K562 (cell line): ENCODE results near the gene SAV1. TPM values are rescaled to one million over a fixed set of nuclear protein-coding genes. Genes with fewer than 3 reads are reported as not detected.

ENCODE experiments used
- ARNT ChIP-seq, 2 experiments: fragments of 450-650 bp; IDR thresholded peaks; 2 replicates each; pipeline ENCODE4 v1.6.1; 2016; ENCODE audit warnings: mild to moderate bottlenecking in 1 of 2
- BDP1 ChIP-seq: IDR thresholded peaks from 3 replicates; pipeline ENCODE4 v1.6.1; 2011; ENCODE audit not compliant: insufficient read length, insufficient read depth
- BHLHE40 ChIP-seq: IDR thresholded peaks from 2 replicates; pipeline ENCODE4 v1.6.1; 2011; ENCODE audit warnings: low read length, improper control_type of control experiment
- CBX5 ChIP-seq: IDR thresholded peaks from 2 replicates; pipeline ENCODE4 v1.6.1; 2014; ENCODE audit warnings: low read depth, borderline replicate concordance
- CREBBP ChIP-seq: IDR thresholded peaks from one replicate; pipeline ENCODE4 v1.6.1; 2012; ENCODE audit warnings: low read depth, mild to moderate bottlenecking, control low read depth, inconsistent platforms, low read length
- EP400 ChIP-seq: fragments of 450-650 bp; IDR thresholded peaks from 2 replicates; pipeline ENCODE4 v1.6.1; 2017; ENCODE audit warnings: antibody characterized with exemption, mild to moderate bottlenecking, moderate library complexity
- GABPA ChIP-seq: fragments of 200-800 bp; sonication (Bioruptor generic); conservative IDR thresholded peaks from 2 replicates; pipeline ENCODE4 v1.6.1; 2016; ENCODE audit warnings: low read depth, missing genetic modification characterization, missing compliant biosample characterization
- HCFC1 ChIP-seq: IDR thresholded peaks from 2 replicates; pipeline ENCODE4 v1.6.1; 2012; ENCODE audit warnings: low read depth, low read length, improper control_type of control experiment
- KDM5B ChIP-seq: fragments of 200-600 bp; sonication (generic); IDR thresholded peaks from 2 replicates; pipeline ENCODE4 v1.6.1; 2012; ENCODE audit warnings: low read depth, mild to moderate bottlenecking, moderate library complexity, low read length, control low read depth, inconsistent platforms; ENCODE audit not compliant: insufficient replicate concordance
- MAX ChIP-seq: sonication (generic); formaldehyde crosslinking; IDR thresholded peaks from 2 replicates; pipeline ENCODE4 v1.9.0; 2022; ENCODE audit warnings: mild to moderate bottlenecking, missing genetic modification reagents
- MTA3 ChIP-seq: fragments of 450-650 bp; formaldehyde crosslinking; IDR thresholded peaks from 2 replicates; pipeline ENCODE4 v1.6.1; 2017; ENCODE audit warnings: mild to moderate bottlenecking, borderline replicate concordance
- MXI1 ChIP-seq: IDR thresholded peaks from 2 replicates; pipeline ENCODE4 v1.6.1; 2011; ENCODE audit warnings: low read depth, mild to moderate bottlenecking, improper control_type of control experiment, low read length
- NBN ChIP-seq: fragments of 450-650 bp; IDR thresholded peaks from 2 replicates; pipeline ENCODE4 v1.6.1; 2016; ENCODE audit warnings: low read depth, mild to moderate bottlenecking
- NFIC ChIP-seq: fragments of 450-650 bp; IDR thresholded peaks from 2 replicates; pipeline ENCODE4 v1.6.1; 2017; ENCODE audit warnings: mild to moderate bottlenecking, inconsistent platforms
- NRF1 ChIP-seq, 2 experiments: fragments of 450-650 bp; IDR thresholded peaks in 1 of 2; conservative IDR thresholded peaks in 1 of 2; 2 replicates each; pipeline ENCODE4 v1.6.1; 2014; ENCODE audit warnings: mild to moderate bottlenecking in 2 of 2
- POLR2G ChIP-seq: fragments of 200-400 bp; formaldehyde crosslinking; IDR thresholded peaks from 2 replicates; pipeline ENCODE4 v1.6.1; 2017; ENCODE audit warnings: low read depth, mild to moderate bottlenecking, antibody characterized with exemption, low read length, moderate library complexity
- PRPF4 ChIP-seq: fragments of 200-400 bp; formaldehyde crosslinking; IDR thresholded peaks from one replicate; pipeline ENCODE4 v1.6.1; 2017; ENCODE audit warnings: low read length, low read depth, mild to moderate bottlenecking; ENCODE audit not compliant: insufficient read depth, poor library complexity, severe bottlenecking
- RB1 ChIP-seq: fragments of 450-650 bp; IDR thresholded peaks from 2 replicates; pipeline ENCODE4 v1.6.1; 2017; ENCODE audit warnings: low read depth, mild to moderate bottlenecking
- RBM25 ChIP-seq: fragments of 200-400 bp; formaldehyde crosslinking; IDR thresholded peaks from 2 replicates; pipeline ENCODE4 v1.6.1; 2018; ENCODE audit warnings: low read length, low read depth, moderate library complexity; ENCODE audit not compliant: severe bottlenecking
- RFX5 ChIP-seq: IDR thresholded peaks from 2 replicates; pipeline ENCODE4 v1.6.1; 2011; ENCODE audit warnings: low read depth, mild to moderate bottlenecking, improper control_type of control experiment, low read length
- SRSF9 ChIP-seq: fragments of 200-400 bp; formaldehyde crosslinking; IDR thresholded peaks from 2 replicates; pipeline ENCODE4 v1.6.1; 2017; ENCODE audit warnings: low read depth, low read length, borderline replicate concordance
- TAF7 ChIP-seq: fragments of 450-650 bp; IDR thresholded peaks from 2 replicates; pipeline ENCODE4 v1.6.1; 2016; ENCODE audit warnings: missing genetic modification characterization, missing compliant biosample characterization
- ZBED1 ChIP-seq: IDR thresholded peaks from 2 replicates; pipeline ENCODE4 v1.6.1; 2014
- ZC3H8 ChIP-seq: fragments of 450-650 bp; IDR thresholded peaks from 2 replicates; pipeline ENCODE4 v1.6.1; 2017
- ZFP36 ChIP-seq: fragments of 150-350 bp; IDR thresholded peaks from 2 replicates; pipeline ENCODE4 v1.6.1; 2018; ENCODE audit warnings: low read length, low read depth; ENCODE audit not compliant: partially characterized antibody
- ZNF143 ChIP-seq: sonication (generic); formaldehyde crosslinking; IDR thresholded peaks from 2 replicates; pipeline ENCODE4 v1.9.0; 2022; ENCODE audit warnings: mild to moderate bottlenecking, missing genetic modification reagents
- ZNF253 ChIP-seq: fragments of 250-450 bp; sonication (Bioruptor Pico); conservative IDR thresholded peaks from 2 replicates; pipeline ENCODE4 v1.6.1; 2021; ENCODE audit warnings: mild to moderate bottlenecking
- ZNF830 ChIP-seq: fragments of 250-450 bp; sonication (Bioruptor Pico); IDR thresholded peaks from 2 replicates; pipeline ENCODE4 v1.5.0; 2021; ENCODE audit warnings: mild to moderate bottlenecking
- polyA plus RNA-seq, 8 experiments: library from polyadenylated mRNA; depleted of rRNA in 4 of 8; stranded (reverse) in 5 of 8; unstranded in 3 of 8; fragments of >200 nt; fragmentation: Nextera tagmentation in 2 of 8; fragmentation: Illumina TruSeq in 1 of 8; extraction: Ambion mirVana in 2 of 8; extraction: Trizol in 1 of 8; gene quantifications; 2 replicates each; pipeline versions ENCODE4 v1.2.1 to v1.2.3, GENCODE V29; 2011 to 2014; ENCODE audit warnings: inconsistent platforms in 1 of 8, missing spikeins in 1 of 8
- total RNA-seq, 7 experiments: library from RNA; depleted of rRNA in 6 of 7; stranded (reverse); fragments of >200 nt in 6 of 7; fragmentation: Illumina TruSeq in 2 of 7; extraction: Trizol in 2 of 7; gene quantifications; 2 replicates each; pipeline versions ENCODE4 v1.2.1 to v1.2.3, GENCODE V29; 2011 to 2021; ENCODE audit warnings: low replicate concordance in 1 of 7
- TF ChIP-seq, protein P1 (sequence below), 2 experiments: fragments of 450-650 bp in 1 of 2; sonication (generic) in 1 of 2; formaldehyde crosslinking; conservative IDR thresholded peaks; 2 replicates each; pipeline versions ENCODE4 v1.4.0 to v1.8.1; 2020 to 2022; ENCODE audit warnings: mild to moderate bottlenecking in 1 of 2, missing genetic modification reagents in 1 of 2
- TF ChIP-seq, protein P2 (sequence below): sonication (generic); formaldehyde crosslinking; IDR thresholded peaks from 2 replicates; pipeline ENCODE4 v1.5.0; 2020; ENCODE audit warnings: missing genetic modification reagents

The SAV1 gene
- total and polyA plus RNA-seq, 9 of the 15 experiments (the other 6 are each of a cell fraction or from before 2014, with no cell fraction given): 6.5 to 18.1 (median 16.1) TPM

- TF ChIP-seq NBN (peak; percentile 36; the same call in 1 of the 2 replicates), EP400 (peak; percentile 37; the same call in 1 of the 2 replicates), ZFP36 (no peak), KDM5B (peak; percentile 98), GABPA (tag) (peak; percentile 42; the same call in 1 of the 2 replicates), RBM25 (no peak), MTA3 (0 out of 2 replicates have a peak, but pooled peaks have one; percentile 77), HCFC1 (peak; percentile 6; the same call in 1 of the 2 replicates), BDP1 (no peak), RB1 (peak; percentile 77), CREBBP (no peak), POLR2G (peak; percentile 92), NFIC (0 out of 2 replicates have a peak, but pooled peaks have one; percentile 7), MAX (peak; percentile 47), ZBED1 (peak; percentile 88), CBX5 (no peak), ARNT (IDR thresholded peaks at IDR 0.05) (no peak; a peak in 1 of 4 replicates), BHLHE40 (0 out of 2 replicates have a peak, but pooled peaks have one; percentile 6), ZNF830 (CRISPR knock-in tag) (0 out of 2 replicates have a peak, but pooled peaks have one; percentile 11), RFX5 (no peak), TAF7 (tag) (peak; percentile 48; the same call in 1 of the 2 replicates), ZNF253 (CRISPR knock-in tag) (no peak), ZC3H8 (peak; percentile 96), ZNF143 (CRISPR knock-in tag) (peak; percentile 74), PRPF4 (peak; percentile 78), NRF1 (conservative IDR thresholded peaks at IDR 0.05 in 1 of 2, IDR thresholded peaks at IDR 0.05 in 1 of 2) (peak; percentile 82 to 85), MXI1 (no peak), SRSF9 (no peak)
- TF ChIP-seq, protein P1, sequence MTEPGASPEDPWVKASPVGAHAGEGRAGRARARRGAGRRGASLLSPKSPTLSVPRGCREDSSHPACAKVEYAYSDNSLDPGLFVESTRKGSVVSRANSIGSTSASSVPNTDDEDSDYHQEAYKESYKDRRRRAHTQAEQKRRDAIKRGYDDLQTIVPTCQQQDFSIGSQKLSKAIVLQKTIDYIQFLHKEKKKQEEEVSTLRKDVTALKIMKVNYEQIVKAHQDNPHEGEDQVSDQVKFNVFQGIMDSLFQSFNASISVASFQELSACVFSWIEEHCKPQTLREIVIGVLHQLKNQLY (CRISPR knock-in tag; conservative IDR thresholded peaks at IDR 0.05): no peak
- TF ChIP-seq, protein P2, sequence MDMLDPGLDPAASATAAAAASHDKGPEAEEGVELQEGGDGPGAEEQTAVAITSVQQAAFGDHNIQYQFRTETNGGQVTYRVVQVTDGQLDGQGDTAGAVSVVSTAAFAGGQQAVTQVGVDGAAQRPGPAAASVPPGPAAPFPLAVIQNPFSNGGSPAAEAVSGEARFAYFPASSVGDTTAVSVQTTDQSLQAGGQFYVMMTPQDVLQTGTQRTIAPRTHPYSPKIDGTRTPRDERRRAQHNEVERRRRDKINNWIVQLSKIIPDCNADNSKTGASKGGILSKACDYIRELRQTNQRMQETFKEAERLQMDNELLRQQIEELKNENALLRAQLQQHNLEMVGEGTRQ (CRISPR knock-in tag): no peak
Measured at GRCh38 chr14:50667996-50668825, at the start of gene SAV1 (continued).
